Astrocyte (in vitro differentiated cells and primary cell): Measurements from ENCODE around the gene NSF. TPM values are rescaled to one million over a fixed set of nuclear protein-coding genes. Genes with fewer than 3 reads are reported as not detected.

Experiments used
- DNase-seq: peaks from one replicate; pipeline ENCODE4 v3.0.0-alpha.2; 2010; ENCODE audit warnings: low read depth
- FAIRE-seq: peaks from 2 replicates; lab custom pipeline; 2011; peaks lifted over from hg19 to GRCh38; lab: Jason Lieb, UNC
- H2AFZ ChIP-seq: 2 replicates; pipeline ENCODE4 v1.6.0; 2012; ENCODE audit warnings: low read depth, low read length, inconsistent platforms
- H3K27ac ChIP-seq: 2 replicates; pipeline ENCODE4 v1.5.1; 2011; ENCODE audit warnings: low read depth, low read length, inconsistent platforms
- H3K27me3 ChIP-seq: 2 replicates; pipeline ENCODE4 v1.6.0; 2011; ENCODE audit warnings: low read length, inconsistent platforms; ENCODE audit not compliant: insufficient read depth
- H3K36me3 ChIP-seq: 2 replicates; pipeline ENCODE4 v1.5.1; 2011; ENCODE audit warnings: low read length, inconsistent platforms; ENCODE audit not compliant: insufficient read depth
- H3K4me1 ChIP-seq: 2 replicates; pipeline ENCODE4 v1.5.1; 2011; ENCODE audit warnings: low read length, inconsistent platforms; ENCODE audit not compliant: insufficient read depth
- H3K4me2 ChIP-seq: 2 replicates; pipeline ENCODE4 v1.6.0; 2012; ENCODE audit warnings: low read length, inconsistent platforms
- H3K4me3 ChIP-seq: 2 replicates; pipeline ENCODE4 v1.5.1; 2011; ENCODE audit warnings: low read depth, mild to moderate bottlenecking, low read length, inconsistent platforms; ENCODE audit not compliant: insufficient read depth
- H3K79me2 ChIP-seq: 2 replicates; pipeline ENCODE4 v1.6.0; 2012; ENCODE audit warnings: mild to moderate bottlenecking, low read length, inconsistent platforms; ENCODE audit not compliant: insufficient read depth
- H3K9ac ChIP-seq: 2 replicates; pipeline ENCODE4 v1.6.0; 2012; ENCODE audit warnings: mild to moderate bottlenecking, low read length, inconsistent platforms
- H3K9me3 ChIP-seq: 2 replicates; pipeline ENCODE4 v1.5.1; 2012; ENCODE audit warnings: low read depth, mild to moderate bottlenecking, low read length, inconsistent platforms; ENCODE audit not compliant: insufficient read depth
- H4K20me1 ChIP-seq: 2 replicates; pipeline ENCODE4 v1.6.0; 2012; ENCODE audit warnings: low read length, inconsistent platforms; ENCODE audit not compliant: insufficient read depth
- H3K27ac Mint-ChIP-seq: one replicate; pipeline ENCODE4 v1.8.0; 2021; ENCODE audit warnings: mild to moderate bottlenecking, mixed read lengths; ENCODE audit not compliant: unreplicated experiment
- H3K27me3 Mint-ChIP-seq: one replicate; pipeline ENCODE4 v1.8.0; 2021; ENCODE audit warnings: low read depth, mixed read lengths; ENCODE audit not compliant: unreplicated experiment
- H3K36me3 Mint-ChIP-seq: one replicate; pipeline ENCODE4 v1.8.0; 2021; ENCODE audit warnings: low read depth, mixed read lengths; ENCODE audit not compliant: unreplicated experiment
- H3K4me1 Mint-ChIP-seq: one replicate; pipeline ENCODE4 v1.8.0; 2021; ENCODE audit warnings: low read depth, mixed read lengths; ENCODE audit not compliant: unreplicated experiment
- H3K4me3 Mint-ChIP-seq: one replicate; pipeline ENCODE4 v1.8.0; 2021; ENCODE audit warnings: mild to moderate bottlenecking, moderate library complexity, mixed read lengths; ENCODE audit not compliant: unreplicated experiment
- H3K9me3 Mint-ChIP-seq: one replicate; pipeline ENCODE4 v1.8.0; 2021; ENCODE audit warnings: mild to moderate bottlenecking, mixed read lengths; ENCODE audit not compliant: unreplicated experiment
- EZH2 ChIP-seq: IDR thresholded peaks from 2 replicates; pipeline ENCODE4 v1.6.1; 2012; ENCODE audit warnings: mild to moderate bottlenecking, low read length, inconsistent platforms; ENCODE audit not compliant: insufficient read depth
- total RNA-seq: library from RNA; stranded (reverse); gene quantifications from 2 replicates; pipeline ENCODE4 v1.2.1, GENCODE V29; 2021
- TF ChIP-seq, protein P1 (sequence below): IDR thresholded peaks from 2 replicates; pipeline ENCODE4 v1.5.1; 2011; ENCODE audit warnings: low read depth, mild to moderate bottlenecking, inconsistent platforms, low read length, moderate library complexity; ENCODE audit not compliant: insufficient read depth

The NSF gene
- total RNA-seq, 1 donor from 2014 or later: 83.4 TPM

DNA sequence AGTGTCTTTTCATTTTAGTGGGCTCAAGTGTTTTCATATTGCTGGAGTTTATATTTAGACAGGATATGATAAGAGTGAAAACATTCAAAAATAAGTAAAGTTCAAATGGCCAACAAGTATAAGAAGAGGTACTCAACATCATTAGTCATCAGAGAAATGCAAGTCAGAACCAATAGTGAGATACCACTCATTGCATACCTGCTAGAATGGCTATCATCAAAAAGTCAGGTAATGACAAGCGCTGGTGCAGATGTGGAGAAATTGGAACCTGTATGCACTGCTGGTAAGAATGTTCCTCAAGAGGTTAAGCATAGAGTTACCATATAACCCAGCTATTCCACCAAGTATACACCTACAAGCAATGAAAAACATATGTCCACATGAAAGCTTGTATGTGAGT lies 140.2 kb downstream of the NSF start:
- TF ChIP-seq, protein P1, sequence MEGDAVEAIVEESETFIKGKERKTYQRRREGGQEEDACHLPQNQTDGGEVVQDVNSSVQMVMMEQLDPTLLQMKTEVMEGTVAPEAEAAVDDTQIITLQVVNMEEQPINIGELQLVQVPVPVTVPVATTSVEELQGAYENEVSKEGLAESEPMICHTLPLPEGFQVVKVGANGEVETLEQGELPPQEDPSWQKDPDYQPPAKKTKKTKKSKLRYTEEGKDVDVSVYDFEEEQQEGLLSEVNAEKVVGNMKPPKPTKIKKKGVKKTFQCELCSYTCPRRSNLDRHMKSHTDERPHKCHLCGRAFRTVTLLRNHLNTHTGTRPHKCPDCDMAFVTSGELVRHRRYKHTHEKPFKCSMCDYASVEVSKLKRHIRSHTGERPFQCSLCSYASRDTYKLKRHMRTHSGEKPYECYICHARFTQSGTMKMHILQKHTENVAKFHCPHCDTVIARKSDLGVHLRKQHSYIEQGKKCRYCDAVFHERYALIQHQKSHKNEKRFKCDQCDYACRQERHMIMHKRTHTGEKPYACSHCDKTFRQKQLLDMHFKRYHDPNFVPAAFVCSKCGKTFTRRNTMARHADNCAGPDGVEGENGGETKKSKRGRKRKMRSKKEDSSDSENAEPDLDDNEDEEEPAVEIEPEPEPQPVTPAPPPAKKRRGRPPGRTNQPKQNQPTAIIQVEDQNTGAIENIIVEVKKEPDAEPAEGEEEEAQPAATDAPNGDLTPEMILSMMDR: no peak
- no peak for TF ChIP-seq EZH2
- Histone ChIP-seq H3K27me3 (no peaks in the 10 kb centered on the region), H3K36me3 (peaks cover 2% of the 10 kb centered on the region), H3K4me3 (no peak overlapping the region), H3K9me3 (no peaks in the 10 kb centered on the region), H4K20me1 (no peaks in the 10 kb centered on the region), H3K4me1 (peaks cover 32% of the 10 kb centered on the region), H3K27ac (no peak overlapping the region), H3K9ac (no peak overlapping the region), H2AFZ (no peak overlapping the region), H3K4me2 (no peak overlapping the region), H3K79me2 (no peaks in the 10 kb centered on the region)
- Mint-ChIP-seq H3K9me3 (no peaks in the 10 kb centered on the region), H3K4me1 (peaks cover 32% of the 10 kb centered on the region), H3K27ac (no peak overlapping the region), H3K36me3 (peaks cover 4% of the 10 kb centered on the region), H3K4me3 (no peak overlapping the region), H3K27me3 (no peaks in the 10 kb centered on the region)
- DNase-seq: no peak
- FAIRE-seq: no peak

DNA sequence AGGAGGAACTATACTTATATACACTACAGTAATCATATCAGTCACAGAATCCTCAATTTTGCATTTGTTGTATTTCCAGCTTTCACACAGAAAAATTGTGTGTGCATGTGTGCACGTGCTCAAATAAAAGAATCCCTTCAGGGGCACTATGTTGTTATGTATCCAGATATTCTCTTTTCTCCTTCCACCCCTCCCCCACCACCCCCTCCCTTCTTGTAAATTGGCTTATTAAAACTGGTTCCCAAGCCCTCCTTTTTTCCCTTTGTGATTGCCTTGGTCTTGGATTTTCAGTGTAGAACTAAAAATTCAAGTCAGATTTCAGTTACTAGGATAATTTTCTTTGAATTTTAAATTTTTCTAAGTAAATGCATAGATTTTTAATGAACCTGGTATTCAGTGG lies 141.7 kb downstream of the NSF start:
- no peak for DNase-seq
- Histone ChIP-seq H3K27me3 (no peaks in the 10 kb centered on the region), H3K9ac (no peak overlapping the region), H3K36me3 (peaks cover 2% of the 10 kb centered on the region), H3K79me2 (no peaks in the 10 kb centered on the region), H4K20me1 (no peaks in the 10 kb centered on the region), H3K27ac (no peak overlapping the region), H3K4me1 (peaks cover 23% of the 10 kb centered on the region), H3K9me3 (no peaks in the 10 kb centered on the region), H2AFZ (no peak overlapping the region), H3K4me2 (no peak overlapping the region), H3K4me3 (no peak overlapping the region)
- no peak overlapping the region for H3K4me3 Mint-ChIP-seq
- TF ChIP-seq, protein P1: no peak
- H3K4me1 Mint-ChIP-seq: peaks cover 19% of the 10 kb centered on the region
- H3K36me3 Mint-ChIP-seq: peaks cover 4% of the 10 kb centered on the region
- no peaks in the 10 kb centered on the region for H3K27me3 Mint-ChIP-seq
- H3K27ac Mint-ChIP-seq: no peak overlapping the region
- no peaks in the 10 kb centered on the region for H3K9me3 Mint-ChIP-seq
- no peak for FAIRE-seq

DNA sequence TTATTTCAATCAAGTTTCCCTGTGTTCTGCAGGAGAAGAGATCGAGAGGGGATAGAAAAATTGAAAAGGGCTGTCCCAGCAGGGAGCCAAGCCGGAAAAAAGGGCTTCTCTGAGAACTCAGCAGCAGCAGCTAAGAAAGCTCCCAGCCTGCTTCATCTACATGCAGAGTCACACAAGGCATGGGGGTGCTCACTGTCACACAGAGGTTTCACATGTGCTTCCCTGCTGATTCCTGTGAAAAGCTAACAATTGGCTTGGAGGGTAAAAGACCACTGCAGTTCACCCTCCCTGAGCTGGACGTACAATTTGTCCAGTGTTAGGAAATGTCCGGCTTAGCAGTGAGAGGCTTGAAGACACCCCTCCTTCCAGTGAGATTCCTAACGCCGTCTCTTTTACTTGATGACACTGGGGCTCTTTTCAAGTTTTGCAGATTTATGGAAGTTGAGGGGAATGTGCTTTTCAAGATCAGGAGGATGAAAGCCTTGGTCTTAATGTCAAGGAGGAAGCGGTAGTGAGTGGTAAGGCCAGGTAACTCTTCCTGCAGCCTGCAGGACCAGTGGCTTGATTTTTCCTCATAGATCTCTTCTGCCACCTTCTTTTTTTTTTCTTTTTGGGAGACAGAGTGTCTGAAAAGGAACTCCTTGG lies 142.4 kb downstream of the NSF start:
- Mint-ChIP-seq H3K9me3 (no peaks in the 10 kb centered on the region), H3K36me3 (peaks cover 4% of the 10 kb centered on the region), H3K27me3 (no peaks in the 10 kb centered on the region), H3K4me3 (no peak overlapping the region), H3K4me1 (peaks cover 14% of the 10 kb centered on the region), H3K27ac (peak overlapping the region; percentile 55)
- Histone ChIP-seq H3K4me3 (no peak overlapping the region), H3K9ac (no peak overlapping the region), H3K9me3 (no peaks in the 10 kb centered on the region), H3K36me3 (peaks cover 2% of the 10 kb centered on the region), H3K27me3 (no peaks in the 10 kb centered on the region), H3K4me2 (peak overlapping the region; percentile 18), H3K79me2 (no peaks in the 10 kb centered on the region), H2AFZ (no peak overlapping the region), H3K27ac (no peak overlapping the region), H4K20me1 (no peaks in the 10 kb centered on the region), H3K4me1 (peaks cover 17% of the 10 kb centered on the region)
- no peak for DNase-seq
- TF ChIP-seq, protein P1: no peak
- no peak for TF ChIP-seq EZH2
- no peak for FAIRE-seq
